Endodermal cell (in vitro differentiated cells): ENCODE measurements around the gene PLPPR1. TPM values are rescaled to one million over a fixed set of nuclear protein-coding genes. Genes with fewer than 3 reads are reported as not detected.

Source experiments
- DNase-seq: peaks from one replicate; pipeline ENCODE4 v3.0.0-alpha.2; 2017
- H3K27ac ChIP-seq: 2 replicates; pipeline ENCODE4 v1.5.1; 2013; ENCODE audit warnings: mild to moderate bottlenecking, low read depth, low read length, moderate library complexity
- H3K27me3 ChIP-seq: 2 replicates; pipeline ENCODE4 v1.6.1; 2013; ENCODE audit warnings: mild to moderate bottlenecking, low read length, moderate library complexity; ENCODE audit not compliant: insufficient read depth, control insufficient read depth, poor library complexity, severe bottlenecking
- H3K36me3 ChIP-seq: 2 replicates; pipeline ENCODE4 v1.7.0; 2013; ENCODE audit warnings: mild to moderate bottlenecking, low read length, moderate library complexity; ENCODE audit not compliant: control insufficient read depth, insufficient read depth
- H3K4me1 ChIP-seq: one replicate; pipeline ENCODE4 v1.7.0; 2013; ENCODE audit warnings: low read length; ENCODE audit not compliant: control insufficient read depth, insufficient read depth
- H3K4me3 ChIP-seq: 2 replicates; pipeline ENCODE4 v1.5.1; 2013; ENCODE audit warnings: mild to moderate bottlenecking, low read length, moderate library complexity
- H3K9ac ChIP-seq: 2 replicates; pipeline ENCODE4 v1.6.1; 2013; ENCODE audit warnings: mild to moderate bottlenecking, low read length, moderate library complexity; ENCODE audit not compliant: poor library complexity, severe bottlenecking; ENCODE audit errors: extremely low read depth
- H3K9me3 ChIP-seq: 2 replicates; pipeline ENCODE4 v1.6.1; 2013; ENCODE audit warnings: mild to moderate bottlenecking, low read length, moderate library complexity; ENCODE audit not compliant: control insufficient read depth
- H3K27ac Mint-ChIP-seq: 2 replicates; pipeline ENCODE4 v1.8.0; 2020; ENCODE audit warnings: mixed read lengths
- H3K27me3 Mint-ChIP-seq: 2 replicates; pipeline ENCODE4 v1.8.0; 2021; ENCODE audit warnings: mild to moderate bottlenecking, mixed read lengths; ENCODE audit not compliant: insufficient read depth
- H3K36me3 Mint-ChIP-seq: 2 replicates; pipeline ENCODE4 v1.8.0; 2020; ENCODE audit warnings: low read depth, mixed read lengths
- H3K4me1 Mint-ChIP-seq: 2 replicates; pipeline ENCODE4 v1.8.0; 2020; ENCODE audit warnings: mixed read lengths
- H3K4me3 Mint-ChIP-seq: 2 replicates; pipeline ENCODE4 v1.8.0; 2020; ENCODE audit warnings: mild to moderate bottlenecking, moderate library complexity, mixed read lengths
- H3K9me3 Mint-ChIP-seq: 2 replicates; pipeline ENCODE4 v1.8.0; 2020; ENCODE audit warnings: mild to moderate bottlenecking, mixed read lengths
- WGBS, 2 experiments: methylation state at CpG; one replicate each; pipeline versions ENCODE4 v1.1.5 to v1.1.7; 2013; ENCODE audit warnings: missing lambda C conversion rate in 2 of 2, mixed read lengths in 1 of 2; ENCODE audit not compliant: insufficient coverage in 1 of 2, insufficient read length in 1 of 2; 5-methylcytosine and 5-hydroxymethylcytosine counted together
- total RNA-seq, 2 donors: library from RNA; stranded (reverse); fragmentation: NEBNext Ultra II Directional in 1 of 2; extraction: Animal tissue kit (Norgen Biotek cat#: 25700) in 1 of 2; gene quantifications; 2 replicates in 1 of 2; 3 replicates in 1 of 2; pipeline ENCODE4 v1.2.1, GENCODE V29; 2021
- TF ChIP-seq, protein P1 (sequence below): fragments of 200-600 bp; sonication (generic); conservative IDR thresholded peaks from 2 replicates; pipeline ENCODE4 v1.5.0; 2021; ENCODE audit warnings: antibody characterized with exemption, mild to moderate bottlenecking

The PLPPR1 gene
- total RNA-seq, 2 donors from 2014 or later = 1.5 to 4.6 TPM

DNA sequence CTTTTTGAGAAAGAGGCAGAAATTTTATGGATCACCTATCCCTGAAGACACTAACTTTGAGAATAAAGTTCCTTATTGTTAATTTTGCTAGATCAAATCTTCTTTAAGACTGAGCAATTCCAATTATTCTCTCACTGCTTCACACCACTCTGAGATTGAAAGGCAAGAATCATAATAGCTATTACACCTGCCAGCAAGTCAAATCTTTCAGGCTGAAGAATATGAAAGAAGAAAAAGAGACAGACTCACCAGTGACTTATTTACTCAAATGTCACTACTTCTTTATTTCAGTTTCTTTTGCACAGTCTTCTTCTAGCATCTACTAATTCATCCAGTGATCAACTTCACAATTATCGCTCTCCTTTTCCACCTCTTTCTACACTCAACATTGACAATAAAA is 35.9 kb upstream of the PLPPR1 start:
- H3K9me3 Mint-ChIP-seq = no peaks in the 10 kb centered on the region
- H3K4me3 ChIP-seq = no peak overlapping the region
- WGBS, 2 experiments = 95% methylated on average over 1 of the region's 1 CpG; no CpG with 5 or more reads in 1 of the 2 experiments
- H3K4me3 Mint-ChIP-seq = no peak overlapping the region
- H3K27me3 Mint-ChIP-seq = no peaks in the 10 kb centered on the region
- no peak overlapping the region for H3K9ac ChIP-seq
- H3K27ac Mint-ChIP-seq = no peak overlapping the region
- H3K27me3 ChIP-seq = no peaks in the 10 kb centered on the region
- H3K27ac ChIP-seq = no peak overlapping the region
- H3K4me1 ChIP-seq = no peaks in the 10 kb centered on the region
- TF ChIP-seq, protein P1, sequence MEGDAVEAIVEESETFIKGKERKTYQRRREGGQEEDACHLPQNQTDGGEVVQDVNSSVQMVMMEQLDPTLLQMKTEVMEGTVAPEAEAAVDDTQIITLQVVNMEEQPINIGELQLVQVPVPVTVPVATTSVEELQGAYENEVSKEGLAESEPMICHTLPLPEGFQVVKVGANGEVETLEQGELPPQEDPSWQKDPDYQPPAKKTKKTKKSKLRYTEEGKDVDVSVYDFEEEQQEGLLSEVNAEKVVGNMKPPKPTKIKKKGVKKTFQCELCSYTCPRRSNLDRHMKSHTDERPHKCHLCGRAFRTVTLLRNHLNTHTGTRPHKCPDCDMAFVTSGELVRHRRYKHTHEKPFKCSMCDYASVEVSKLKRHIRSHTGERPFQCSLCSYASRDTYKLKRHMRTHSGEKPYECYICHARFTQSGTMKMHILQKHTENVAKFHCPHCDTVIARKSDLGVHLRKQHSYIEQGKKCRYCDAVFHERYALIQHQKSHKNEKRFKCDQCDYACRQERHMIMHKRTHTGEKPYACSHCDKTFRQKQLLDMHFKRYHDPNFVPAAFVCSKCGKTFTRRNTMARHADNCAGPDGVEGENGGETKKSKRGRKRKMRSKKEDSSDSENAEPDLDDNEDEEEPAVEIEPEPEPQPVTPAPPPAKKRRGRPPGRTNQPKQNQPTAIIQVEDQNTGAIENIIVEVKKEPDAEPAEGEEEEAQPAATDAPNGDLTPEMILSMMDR = no peak
- H3K36me3 Mint-ChIP-seq = no peaks in the 10 kb centered on the region
- no peaks in the 10 kb centered on the region for H3K9me3 ChIP-seq
- H3K36me3 ChIP-seq = no peaks in the 10 kb centered on the region
- H3K4me1 Mint-ChIP-seq = peaks cover 3% of the 10 kb centered on the region
- DNase-seq = no peak

DNA sequence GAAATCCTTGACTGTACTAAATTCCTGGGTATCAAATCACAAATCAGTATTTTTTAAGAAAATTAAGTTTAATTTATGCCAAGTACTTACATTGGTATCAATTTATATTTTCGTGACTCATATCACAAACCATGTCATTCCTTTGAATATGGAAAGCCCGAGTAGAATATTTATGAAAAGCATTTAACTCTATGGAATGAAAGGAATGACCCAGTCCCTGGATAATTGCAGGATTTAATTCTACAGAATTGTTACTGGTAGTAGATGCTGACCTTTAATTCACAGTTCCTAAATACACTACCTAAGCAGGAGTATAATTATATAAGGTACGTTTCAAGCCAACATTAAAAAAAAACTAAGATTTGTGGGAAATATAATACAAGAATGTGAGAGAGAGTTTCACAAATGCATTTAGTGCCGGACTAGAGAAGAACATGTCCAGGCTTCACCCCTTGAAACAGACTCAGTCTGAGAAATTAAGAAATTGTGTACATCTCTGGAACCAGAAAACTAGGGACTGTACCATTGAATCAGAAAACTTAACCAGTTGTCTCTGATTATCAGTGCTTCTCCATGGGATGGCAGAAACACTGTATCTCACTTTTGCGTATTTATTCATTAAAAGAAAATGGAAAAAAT is 28.5 kb upstream of the PLPPR1 start:
- Mint-ChIP-seq H3K9me3 (no peaks in the 10 kb centered on the region), H3K27ac (no peak overlapping the region), H3K4me3 (no peak overlapping the region), H3K27me3 (no peaks in the 10 kb centered on the region), H3K36me3 (no peaks in the 10 kb centered on the region), H3K4me1 (no peaks in the 10 kb centered on the region)
- Histone ChIP-seq H3K9me3 (no peaks in the 10 kb centered on the region), H3K4me3 (no peak overlapping the region), H3K4me1 (no peaks in the 10 kb centered on the region), H3K27ac (no peak overlapping the region), H3K27me3 (no peaks in the 10 kb centered on the region), H3K36me3 (no peaks in the 10 kb centered on the region), H3K9ac (no peak overlapping the region)
- TF ChIP-seq, protein P1 = no peak
- WGBS, 2 experiments = 92 to 96% methylated on average over 2 to 5 of the region's 5 CpGs
- DNase-seq = no peak

DNA sequence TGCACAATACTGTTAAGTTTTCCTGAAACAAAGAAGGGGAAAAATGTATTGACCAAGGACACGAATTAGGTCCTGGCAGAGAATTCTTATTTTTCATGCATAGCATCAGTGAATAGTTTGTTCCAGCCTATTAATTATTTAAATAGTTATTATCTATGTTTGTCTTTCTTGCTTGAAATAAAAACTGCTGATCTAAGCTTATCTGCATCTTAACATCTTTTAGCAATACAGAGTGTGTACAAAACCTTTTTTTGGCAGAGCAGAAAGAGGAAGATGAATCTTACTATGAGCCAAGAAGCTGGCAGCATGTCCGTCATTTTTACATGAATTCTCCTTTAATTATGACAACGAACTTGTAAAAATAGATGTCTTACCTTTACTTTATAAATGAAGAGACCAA is 23.3 kb upstream of the PLPPR1 start:
- TF ChIP-seq, protein P1 = no peak
- 87 to 100% methylated on average over 1 to 3 of the region's 3 CpGs for WGBS, 2 experiments
- H3K36me3 ChIP-seq = no peaks in the 10 kb centered on the region

More for the DNA sequence above, 23.3 kb upstream of the PLPPR1 start:
- Histone ChIP-seq H3K9me3 (no peaks in the 10 kb centered on the region), H3K4me3 (no peak overlapping the region), H3K27ac (no peak overlapping the region), H3K4me1 (no peaks in the 10 kb centered on the region), H3K27me3 (no peaks in the 10 kb centered on the region), H3K9ac (no peak overlapping the region)
- no peaks in the 10 kb centered on the region for H3K36me3 Mint-ChIP-seq
- H3K4me3 Mint-ChIP-seq = no peak overlapping the region
- no peaks in the 10 kb centered on the region for H3K27me3 Mint-ChIP-seq
- peaks cover 11% of the 10 kb centered on the region for H3K9me3 Mint-ChIP-seq
- no peak overlapping the region for H3K27ac Mint-ChIP-seq
- no peaks in the 10 kb centered on the region for H3K4me1 Mint-ChIP-seq
- DNase-seq = no peak
